ENCODE measurements around the gene CRYBG2.
A peak's percentile ranks its signal among the peaks of the same experiment; 100 is the strongest.

The CRYBG2 gene

GRCh38 chr1:26283279-26283853, 70.6 kb downstream of the CRYBG2 start:
- Histone ChIP-seq H3K9me3 (ENCODE audit: control insufficient read depth in 2 of 2, low read length in 2 of 2) (no peaks in the 10 kb centered on the region), H3K4me1 (ENCODE audit: control insufficient read depth, insufficient read depth, low read length) (peaks cover 53% of the 10 kb centered on the region), H3K36me3 (ENCODE audit: control insufficient read depth in 2 of 2, insufficient read depth in 2 of 2, low read length in 2 of 2) (no peaks in the 10 kb centered on the region), H3K27ac (ENCODE audit: low read length) (no peak overlapping the region), H3K9ac (ENCODE audit: low read length in 2 of 2) (no peak overlapping the region), H3K4me3 (ENCODE audit: low read length in 2 of 2) (no peak overlapping the region), H3K27me3 (ENCODE audit: control insufficient read depth in 1 of 2, insufficient read depth in 2 of 2, low read length in 2 of 2) (no peaks in the 10 kb centered on the region)

- Histone ChIP-seq H3K36me3 (ENCODE audit: control insufficient read depth in 2 of 2, insufficient read depth in 2 of 2, low read length in 2 of 2) (no peaks in the 10 kb centered on the region), H3K27ac (ENCODE audit: low read length) (no peak overlapping the region), H3K9me3 (ENCODE audit: control insufficient read depth in 2 of 2, low read length in 2 of 2) (no peaks in the 10 kb centered on the region), H3K9ac (ENCODE audit: low read length in 2 of 2) (no peak overlapping the region), H3K4me3 (ENCODE audit: low read length in 2 of 2) (no peak overlapping the region), H3K27me3 (ENCODE audit: control insufficient read depth in 1 of 2, insufficient read depth in 2 of 2, low read length in 2 of 2) (no peaks in the 10 kb centered on the region), H3K4me1 (ENCODE audit: control insufficient read depth, insufficient read depth, low read length) (peaks cover 61% of the 10 kb centered on the region)
Observed at GRCh38 chr1:26282401-26282918, 71.5 kb downstream of the CRYBG2 start.

GRCh38 chr1:26281971-26282370, 72.0 kb downstream of the CRYBG2 start:
- no peaks in the 10 kb centered on the region for H3K27me3 ChIP-seq (ENCODE audit: control insufficient read depth in 1 of 2, insufficient read depth in 2 of 2, low read length in 2 of 2)
- H3K9me3 ChIP-seq (ENCODE audit: control insufficient read depth in 2 of 2, low read length in 2 of 2): no peaks in the 10 kb centered on the region
- no peak overlapping the region for H3K27ac ChIP-seq (ENCODE audit: low read length)
- peaks cover 61% of the 10 kb centered on the region for H3K4me1 ChIP-seq (ENCODE audit: control insufficient read depth, insufficient read depth, low read length)
- H3K9ac ChIP-seq (ENCODE audit: low read length in 2 of 2): no peak overlapping the region
- peak overlapping the region in 1 of 2 donors; percentile 40 for H3K4me3 ChIP-seq (ENCODE audit: low read length in 2 of 2)
- H3K36me3 ChIP-seq (ENCODE audit: control insufficient read depth in 2 of 2, insufficient read depth in 2 of 2, low read length in 2 of 2): no peaks in the 10 kb centered on the region

- no peaks in the 10 kb centered on the region for H3K9me3 ChIP-seq (ENCODE audit: control insufficient read depth in 2 of 2, low read length in 2 of 2)
- H3K36me3 ChIP-seq (ENCODE audit: control insufficient read depth in 2 of 2, insufficient read depth in 2 of 2, low read length in 2 of 2): peaks cover 0 to 2% of the 10 kb centered on the region in 2 donors
- peak overlapping the region; percentile 82 for H3K27ac ChIP-seq (ENCODE audit: low read length)
- H3K9ac ChIP-seq (ENCODE audit: low read length in 2 of 2): no peak overlapping the region
- H3K27me3 ChIP-seq (ENCODE audit: control insufficient read depth in 1 of 2, insufficient read depth in 2 of 2, low read length in 2 of 2): no peaks in the 10 kb centered on the region
- peak overlapping the region in 1 of 2 donors; percentile 40 for H3K4me3 ChIP-seq (ENCODE audit: low read length in 2 of 2)
- H3K4me1 ChIP-seq (ENCODE audit: control insufficient read depth, insufficient read depth, low read length): peaks cover 65% of the 10 kb centered on the region
Observed at GRCh38 chr1:26281091-26281958, 72.6 kb downstream of the CRYBG2 start.

- H3K4me3 ChIP-seq (ENCODE audit: low read length in 2 of 2): peak overlapping the region; percentile 87 to 91
- no peaks in the 10 kb centered on the region for H3K9me3 ChIP-seq (ENCODE audit: control insufficient read depth in 2 of 2, low read length in 2 of 2)
- H3K9ac ChIP-seq (ENCODE audit: low read length in 2 of 2): peak overlapping the region; percentile 60 to 74
- no peaks in the 10 kb centered on the region for H3K27me3 ChIP-seq (ENCODE audit: control insufficient read depth in 1 of 2, insufficient read depth in 2 of 2, low read length in 2 of 2)
- H3K27ac ChIP-seq (ENCODE audit: low read length): peak overlapping the region; percentile 82
- peaks cover 68% of the 10 kb centered on the region for H3K4me1 ChIP-seq (ENCODE audit: control insufficient read depth, insufficient read depth, low read length)
- H3K36me3 ChIP-seq (ENCODE audit: control insufficient read depth in 2 of 2, insufficient read depth in 2 of 2, low read length in 2 of 2): peaks cover 0 to 2% of the 10 kb centered on the region in 2 donors
Observed at GRCh38 chr1:26280333-26281042, 73.4 kb downstream of the CRYBG2 start.

GRCh38 chr1:26279456-26280332, 74.2 kb downstream of the CRYBG2 start, which contains the start of gene SH3BGRL3:
Gene SH3BGRL3, plus strand, starts transcription at chr1:26280086. Its CDS starts 70 bp downstream, at chr1:26280156.
- Histone ChIP-seq H3K27me3 (ENCODE audit: control insufficient read depth in 1 of 2, insufficient read depth in 2 of 2, low read length in 2 of 2) (no peaks in the 10 kb centered on the region), H3K9ac (ENCODE audit: low read length in 2 of 2) (peak within 1 kb of the TSS; percentile 74 to 88), H3K4me1 (ENCODE audit: control insufficient read depth, insufficient read depth, low read length) (peaks cover 65% of the 10 kb centered on the region), H3K4me3 (ENCODE audit: low read length in 2 of 2) (peak within 1 kb of the TSS; percentile 87 to 91), H3K9me3 (ENCODE audit: control insufficient read depth in 2 of 2, low read length in 2 of 2) (no peaks in the 10 kb centered on the region), H3K36me3 (ENCODE audit: control insufficient read depth in 2 of 2, insufficient read depth in 2 of 2, low read length in 2 of 2) (peaks cover 0 to 2% of the 10 kb centered on the region in 2 donors), H3K27ac (ENCODE audit: low read length) (peak within 1 kb of the TSS; percentile 82)

- peak overlapping the region; percentile 82 for H3K27ac ChIP-seq (ENCODE audit: low read length)
- H3K4me3 ChIP-seq (ENCODE audit: low read length in 2 of 2): peak overlapping the region; percentile 87 to 91
- peak overlapping the region; percentile 74 to 88 for H3K9ac ChIP-seq (ENCODE audit: low read length in 2 of 2)
- H3K36me3 ChIP-seq (ENCODE audit: control insufficient read depth in 2 of 2, insufficient read depth in 2 of 2, low read length in 2 of 2): peaks cover 0 to 2% of the 10 kb centered on the region in 2 donors
- no peaks in the 10 kb centered on the region for H3K9me3 ChIP-seq (ENCODE audit: control insufficient read depth in 2 of 2, low read length in 2 of 2)
- H3K27me3 ChIP-seq (ENCODE audit: control insufficient read depth in 1 of 2, insufficient read depth in 2 of 2, low read length in 2 of 2): no peaks in the 10 kb centered on the region
- H3K4me1 ChIP-seq (ENCODE audit: control insufficient read depth, insufficient read depth, low read length): peaks cover 60% of the 10 kb centered on the region
Observed at GRCh38 chr1:26278724-26279455, 75.0 kb downstream of the CRYBG2 start.

- no peaks in the 10 kb centered on the region for H3K27me3 ChIP-seq (ENCODE audit: control insufficient read depth in 1 of 2, insufficient read depth in 2 of 2, low read length in 2 of 2)
- peaks cover 60% of the 10 kb centered on the region for H3K4me1 ChIP-seq (ENCODE audit: control insufficient read depth, insufficient read depth, low read length)
- peak overlapping the region; percentile 37 for H3K27ac ChIP-seq (ENCODE audit: low read length)
- H3K36me3 ChIP-seq (ENCODE audit: control insufficient read depth in 2 of 2, insufficient read depth in 2 of 2, low read length in 2 of 2): peaks cover 0 to 2% of the 10 kb centered on the region in 2 donors
- no peak overlapping the region for H3K9ac ChIP-seq (ENCODE audit: low read length in 2 of 2)
- no peak overlapping the region for H3K4me3 ChIP-seq (ENCODE audit: low read length in 2 of 2)
- no peaks in the 10 kb centered on the region for H3K9me3 ChIP-seq (ENCODE audit: control insufficient read depth in 2 of 2, low read length in 2 of 2)
Observed at GRCh38 chr1:26278303-26278702, 75.6 kb downstream of the CRYBG2 start.

- H3K4me3 ChIP-seq (ENCODE audit: low read length in 2 of 2): no peak overlapping the region
- peak overlapping the region; percentile 37 for H3K27ac ChIP-seq (ENCODE audit: low read length)
- no peaks in the 10 kb centered on the region for H3K27me3 ChIP-seq (ENCODE audit: control insufficient read depth in 1 of 2, insufficient read depth in 2 of 2, low read length in 2 of 2)
- H3K36me3 ChIP-seq (ENCODE audit: control insufficient read depth in 2 of 2, insufficient read depth in 2 of 2, low read length in 2 of 2): peaks cover 0 to 2% of the 10 kb centered on the region in 2 donors
- H3K4me1 ChIP-seq (ENCODE audit: control insufficient read depth, insufficient read depth, low read length): peaks cover 60% of the 10 kb centered on the region
- H3K9me3 ChIP-seq (ENCODE audit: control insufficient read depth in 2 of 2, low read length in 2 of 2): no peaks in the 10 kb centered on the region
- no peak overlapping the region for H3K9ac ChIP-seq (ENCODE audit: low read length in 2 of 2)
Observed at GRCh38 chr1:26277719-26278118, 76.2 kb downstream of the CRYBG2 start.
